Activated naive CD4-positive, alpha-beta T cell treated with anti-CD3 and anti-CD28 coated beads for 36 hours (primary cell): ENCODE data around the gene DENND2D. TPM values are rescaled to one million over a fixed set of nuclear protein-coding genes. Genes with fewer than 3 reads are reported as not detected.
"Not testable (repeated sequence)": the region's sequence is repeated elsewhere in the genome, so short reads cannot be mapped to it uniquely, and the experiment has no call there.

Experiments used
- CTCF ChIA-PET: fragments of 350-600 bp; sonication (Branson Sonifier 250); formaldehyde crosslinking; loops from one replicate; lab custom pipeline; 2021; ENCODE audit warnings: antibody characterized with exemption; lab: Charles Lee
- DNase-seq: peaks from one replicate; pipeline ENCODE4 v3.0.0-alpha.2; 2020
- H3K27ac Mint-ChIP-seq: one replicate; pipeline ENCODE4 v1.8.0; 2021; ENCODE audit warnings: mild to moderate bottlenecking, mixed read lengths
- H3K27me3 Mint-ChIP-seq: one replicate; pipeline ENCODE4 v1.8.0; 2021; ENCODE audit warnings: low read depth, mixed read lengths
- H3K36me3 Mint-ChIP-seq: one replicate; pipeline ENCODE4 v1.8.0; 2021; ENCODE audit warnings: low read depth, mixed read lengths
- H3K4me1 Mint-ChIP-seq: one replicate; pipeline ENCODE4 v1.8.0; 2021; ENCODE audit warnings: low read depth, mixed read lengths
- H3K4me3 Mint-ChIP-seq: one replicate; pipeline ENCODE4 v1.8.0; 2021; ENCODE audit warnings: mild to moderate bottlenecking, moderate library complexity, mixed read lengths
- H3K9me3 Mint-ChIP-seq: one replicate; pipeline ENCODE4 v1.8.0; 2021; ENCODE audit warnings: mixed read lengths
- intact Hi-C: fragments of 100-400 bp; cut with micrococcal nuclease; formaldehyde crosslinking; loops from one replicate; pipeline ENCODE4 v1.15.1; 2023
- total RNA-seq, 2 experiments: library from RNA; stranded (reverse); gene quantifications; one replicate each; pipeline ENCODE4 v1.2.3, GENCODE V29; 2021

Gene DENND2D
- total RNA-seq, 2 experiments from 2014 or later, result 210 to 213 TPM

- peaks cover 93% of the 10 kb centered on the region for H3K4me1 Mint-ChIP-seq
- DNase-seq, result no peak
- peak overlapping the region; percentile 99 for H3K27ac Mint-ChIP-seq
- peak overlapping the region; percentile 39 for H3K4me3 Mint-ChIP-seq
- no peaks in the 10 kb centered on the region for H3K27me3 Mint-ChIP-seq
- CTCF ChIA-PET, result interaction anchor here (0.9 to 10.6 kb wide), 9 partner anchors 12 to 222 kb away, joined by 3 to 234 read pairs (median 5); partner anchors contain the start of genes CEPT1, DENND2D and DRAM2
- H3K9me3 Mint-ChIP-seq, result no peaks in the 10 kb centered on the region
- intact Hi-C loops, result loop anchor here (2.0 to 10.0 kb wide), 4 partner anchors 33 to 886 kb away; partner anchors contain the start of gene RBM15
- H3K36me3 Mint-ChIP-seq, result no peaks in the 10 kb centered on the region
Measured at GRCh38 chr1:111220302-111220890, 19.9 kb upstream of the DENND2D start.

GRCh38 chr1:111219557-111220286 is 19.3 kb upstream of the DENND2D start:
- intact Hi-C loops, result loop anchor here (2.0 to 10.0 kb wide), 6 partner anchors 32 to 885 kb away; partner anchors contain the start of genes RAP1A and RBM15
- Mint-ChIP-seq H3K4me3 (peak overlapping the region; percentile 42), H3K27ac (peak overlapping the region; percentile 99), H3K36me3 (no peaks in the 10 kb centered on the region), H3K9me3 (no peaks in the 10 kb centered on the region), H3K4me1 (peaks cover 93% of the 10 kb centered on the region), H3K27me3 (no peaks in the 10 kb centered on the region)
- peak; percentile 85 for DNase-seq
- CTCF ChIA-PET, result interaction anchor here (0.7 to 10.6 kb wide), 10 partner anchors 12 to 223 kb away, joined by 3 to 234 read pairs (median 5); partner anchors contain the start of genes CEPT1, DENND2D and DRAM2

- Mint-ChIP-seq H3K27me3 (no peaks in the 10 kb centered on the region), H3K4me3 (peak overlapping the region; percentile 42), H3K27ac (peak overlapping the region; percentile 99), H3K9me3 (no peaks in the 10 kb centered on the region), H3K4me1 (peaks cover 95% of the 10 kb centered on the region), H3K36me3 (no peaks in the 10 kb centered on the region)
- intact Hi-C loops, result loop anchor here (5.0 kb wide), 2 partner anchors 288 to 398 kb away; partner anchors contain the start of gene RAP1A
- DNase-seq, result no peak
- CTCF ChIA-PET, result interaction anchor here (0.6 to 10.6 kb wide), 12 partner anchors 12 to 411 kb away, joined by 3 to 234 read pairs (median 4); partner anchors contain the start of genes CEPT1, DENND2D and DRAM2
Measured at GRCh38 chr1:111218701-111219556, 18.5 kb upstream of the DENND2D start.

- Mint-ChIP-seq H3K27me3 (no peaks in the 10 kb centered on the region), H3K9me3 (no peaks in the 10 kb centered on the region), H3K4me1 (peaks cover 98% of the 10 kb centered on the region), H3K36me3 (no peaks in the 10 kb centered on the region), H3K27ac (peak overlapping the region; percentile 99), H3K4me3 (peak overlapping the region; percentile 59)
- CTCF ChIA-PET, result interaction anchor here (0.5 to 10.6 kb wide), 4 partner anchors 14 to 225 kb away, joined by 3 to 234 read pairs (median 4); partner anchors contain the start of gene DENND2D
- intact Hi-C loops, result loop anchor here (1.0 to 5.0 kb wide), 9 partner anchors 59 to 587 kb away; partner anchors contain the start of genes ATP5PB, RAP1A and WDR77
- DNase-seq, result no peak
Measured at GRCh38 chr1:111217183-111217910, 16.9 kb upstream of the DENND2D start.

- intact Hi-C loops, result loop anchor here (1.0 to 5.0 kb wide), 13 partner anchors 12 to 586 kb away; partner anchors contain the start of genes ATP5PB, CEPT1, DRAM2 and RAP1A
- Mint-ChIP-seq H3K9me3 (no peaks in the 10 kb centered on the region), H3K27me3 (no peaks in the 10 kb centered on the region), H3K4me3 (peak overlapping the region; percentile 59), H3K27ac (peak overlapping the region; percentile 99), H3K36me3 (no peaks in the 10 kb centered on the region), H3K4me1 (peaks cover 95% of the 10 kb centered on the region)
- no peak for DNase-seq
- CTCF ChIA-PET, result interaction anchor here (0.5 to 10.6 kb wide), 5 partner anchors 8 to 597 kb away, joined by 3 to 234 read pairs (median 3); partner anchors contain the start of gene DENND2D
Measured at GRCh38 chr1:111216751-111217150, 16.3 kb upstream of the DENND2D start.

GRCh38 chr1:111215285-111215684 is 14.8 kb upstream of the DENND2D start:
- Mint-ChIP-seq H3K4me1 (peaks cover 83% of the 10 kb centered on the region), H3K27ac (peak overlapping the region; percentile 99), H3K4me3 (peak overlapping the region; percentile 75)
- not testable (repeated sequence) for H3K9me3 Mint-ChIP-seq, H3K36me3 Mint-ChIP-seq, DNase-seq, H3K27me3 Mint-ChIP-seq
- CTCF ChIA-PET, result interaction anchor here (0.6 to 10.6 kb wide), 4 partner anchors 18 to 180 kb away, joined by 3 to 234 read pairs (median 4); partner anchors contain the start of genes CEPT1, DENND2D and DRAM2
- intact Hi-C loops, result loop anchor here (1.0 to 5.0 kb wide), 3 partner anchors 15 to 402 kb away; partner anchors contain the start of genes DENND2D and RAP1A

- intact Hi-C loops, result loop anchor here (1.0 to 5.0 kb wide), 4 partner anchors 11 to 402 kb away; partner anchors contain the start of genes DENND2D and RAP1A
- H3K27me3 Mint-ChIP-seq, result no peaks in the 10 kb centered on the region
- DNase-seq, result peak; percentile 85
- CTCF ChIA-PET, result interaction anchor here (1.0 to 10.6 kb wide), 5 partner anchors 9 to 74 kb away, joined by 3 to 234 read pairs (median 3); partner anchors contain the start of genes CEPT1, DENND2D and DRAM2
- no peaks in the 10 kb centered on the region for H3K9me3 Mint-ChIP-seq
- H3K36me3 Mint-ChIP-seq, result no peaks in the 10 kb centered on the region
- H3K27ac Mint-ChIP-seq, result peak overlapping the region; percentile 99
- H3K4me1 Mint-ChIP-seq, result peaks cover 83% of the 10 kb centered on the region
- H3K4me3 Mint-ChIP-seq, result peak overlapping the region; percentile 75
Measured at GRCh38 chr1:111214884-111215283, 14.4 kb upstream of the DENND2D start.

- intact Hi-C loops, result loop anchor here (1.0 kb wide), 1 partner anchor 10 kb away; no protein-coding TSS in a partner anchor
- peak; percentile 58 for DNase-seq
- Mint-ChIP-seq H3K27ac (peak overlapping the region; percentile 99), H3K4me3 (peak overlapping the region; percentile 75), H3K9me3 (no peaks in the 10 kb centered on the region), H3K4me1 (peaks cover 82% of the 10 kb centered on the region), H3K36me3 (no peaks in the 10 kb centered on the region), H3K27me3 (no peaks in the 10 kb centered on the region)
- CTCF ChIA-PET, result interaction anchor here (0.6 to 10.6 kb wide), 6 partner anchors 9 to 74 kb away, joined by 3 to 234 read pairs (median 4); partner anchors contain the start of genes CEPT1, DENND2D and DRAM2
Measured at GRCh38 chr1:111214074-111214801, 13.8 kb upstream of the DENND2D start.

GRCh38 chr1:111213412-111213811 is 13.0 kb upstream of the DENND2D start:
- H3K36me3 Mint-ChIP-seq, result no peaks in the 10 kb centered on the region
- H3K27ac Mint-ChIP-seq, result peak overlapping the region; percentile 99
- CTCF ChIA-PET, result interaction anchor here (2.3 to 10.6 kb wide), 2 partner anchors 10 to 16 kb away, joined by 6 to 234 read pairs; partner anchors contain the start of gene DENND2D
- intact Hi-C loops, result no loop called here
- no peak for DNase-seq
- H3K4me1 Mint-ChIP-seq, result peaks cover 75% of the 10 kb centered on the region
- no peaks in the 10 kb centered on the region for H3K9me3 Mint-ChIP-seq
- H3K27me3 Mint-ChIP-seq, result no peaks in the 10 kb centered on the region
- H3K4me3 Mint-ChIP-seq, result peak overlapping the region; percentile 75
